Brain microvascular endothelial cell (primary cell): ENCODE measurements around the gene GJA10.

Experiments used
- DNase-seq: peaks from one replicate; pipeline ENCODE4 v3.0.0-alpha.2; 2020
- H3K27ac ChIP-seq: fragments of 250-450 bp; sonication (Bioruptor Pico); 2 replicates; pipeline ENCODE4 v1.5.1; 2020; ENCODE audit warnings: mild to moderate bottlenecking, moderate library complexity
- H3K27me3 ChIP-seq: fragments of 250-450 bp; sonication (Bioruptor Pico); replicated peaks from 2 replicates; pipeline ENCODE4 v1.5.1; 2020; ENCODE audit warnings: mild to moderate bottlenecking
- H3K36me3 ChIP-seq: fragments of 250-450 bp; sonication (Bioruptor Pico); replicated peaks from 2 replicates; pipeline ENCODE4 v1.5.1; 2020; ENCODE audit warnings: mild to moderate bottlenecking
- H3K4me3 ChIP-seq: 2 replicates; pipeline ENCODE4 v1.5.1; 2011; ENCODE audit warnings: low read depth, mild to moderate bottlenecking, control low read depth, low read length, moderate library complexity
- in situ Hi-C: cut with HindIII; loops from 2 replicates; pipeline ENCODE4 v1.10.0; 2017; ENCODE audit warnings: low sequenced_read_pairs, low pct_ligation_motif_present
- TF ChIP-seq, protein P1 (sequence below): IDR thresholded peaks from 2 replicates; pipeline ENCODE4 v1.5.1; 2011; ENCODE audit warnings: low read depth, mild to moderate bottlenecking, moderate library complexity, low read length, control low read depth, inconsistent platforms; ENCODE audit errors: missing control alignments

Gene GJA10

GRCh38 chr6:89940225-89941027 is 46.2 kb downstream of the GJA10 start:
- H3K27me3 ChIP-seq, result no peaks in the 10 kb centered on the region
- H3K4me3 ChIP-seq, result no peak overlapping the region
- DNase-seq, result peak; percentile 79
- no peak overlapping the region for H3K27ac ChIP-seq
- no peaks in the 10 kb centered on the region for H3K36me3 ChIP-seq
- TF ChIP-seq, protein P1, sequence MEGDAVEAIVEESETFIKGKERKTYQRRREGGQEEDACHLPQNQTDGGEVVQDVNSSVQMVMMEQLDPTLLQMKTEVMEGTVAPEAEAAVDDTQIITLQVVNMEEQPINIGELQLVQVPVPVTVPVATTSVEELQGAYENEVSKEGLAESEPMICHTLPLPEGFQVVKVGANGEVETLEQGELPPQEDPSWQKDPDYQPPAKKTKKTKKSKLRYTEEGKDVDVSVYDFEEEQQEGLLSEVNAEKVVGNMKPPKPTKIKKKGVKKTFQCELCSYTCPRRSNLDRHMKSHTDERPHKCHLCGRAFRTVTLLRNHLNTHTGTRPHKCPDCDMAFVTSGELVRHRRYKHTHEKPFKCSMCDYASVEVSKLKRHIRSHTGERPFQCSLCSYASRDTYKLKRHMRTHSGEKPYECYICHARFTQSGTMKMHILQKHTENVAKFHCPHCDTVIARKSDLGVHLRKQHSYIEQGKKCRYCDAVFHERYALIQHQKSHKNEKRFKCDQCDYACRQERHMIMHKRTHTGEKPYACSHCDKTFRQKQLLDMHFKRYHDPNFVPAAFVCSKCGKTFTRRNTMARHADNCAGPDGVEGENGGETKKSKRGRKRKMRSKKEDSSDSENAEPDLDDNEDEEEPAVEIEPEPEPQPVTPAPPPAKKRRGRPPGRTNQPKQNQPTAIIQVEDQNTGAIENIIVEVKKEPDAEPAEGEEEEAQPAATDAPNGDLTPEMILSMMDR, result peak; percentile 84
- in situ Hi-C loops, result no loop called here

- no peaks in the 10 kb centered on the region for H3K27me3 ChIP-seq
- no peaks in the 10 kb centered on the region for H3K36me3 ChIP-seq
- DNase-seq, result no peak
- TF ChIP-seq, protein P1, result no peak
- H3K27ac ChIP-seq, result no peak overlapping the region
- in situ Hi-C loops, result no loop called here
- no peak overlapping the region for H3K4me3 ChIP-seq
Measured at GRCh38 chr6:89941031-89941762, 46.9 kb downstream of the GJA10 start.

- in situ Hi-C loops, result no loop called here
- TF ChIP-seq, protein P1, result no peak
- Histone ChIP-seq H3K27ac (no peak overlapping the region), H3K27me3 (no peaks in the 10 kb centered on the region), H3K36me3 (no peaks in the 10 kb centered on the region), H3K4me3 (no peak overlapping the region)
- DNase-seq, result no peak
Measured at GRCh38 chr6:89941763-89942497, 47.7 kb downstream of the GJA10 start.

DNA sequence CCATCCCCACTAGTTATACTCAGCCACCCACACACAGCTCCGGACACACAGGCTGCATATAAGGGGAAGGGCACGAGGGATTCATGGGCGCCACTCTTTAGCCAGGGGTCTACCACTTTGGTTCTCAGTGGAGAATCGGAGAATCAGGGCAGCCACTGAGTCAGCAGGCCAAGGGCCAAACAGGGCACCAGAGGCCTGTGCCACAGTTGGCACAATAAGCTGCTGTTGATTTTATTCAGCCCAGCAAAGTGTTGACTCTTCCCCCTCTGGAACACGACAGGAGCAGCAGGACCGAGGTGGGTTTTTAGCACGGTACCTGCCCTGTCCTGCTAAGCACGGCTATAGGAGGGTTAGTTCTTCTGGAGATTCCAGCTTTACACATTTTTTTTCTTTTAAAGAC is 48.3 kb downstream of the GJA10 start:
- TF ChIP-seq, protein P1, result no peak
- Histone ChIP-seq H3K4me3 (no peak overlapping the region), H3K27ac (no peak overlapping the region), H3K27me3 (no peaks in the 10 kb centered on the region), H3K36me3 (no peaks in the 10 kb centered on the region)
- in situ Hi-C loops, result no loop called here
- no peak for DNase-seq

GRCh38 chr6:89944181-89944755 is 50.0 kb downstream of the GJA10 start:
- in situ Hi-C loops, result no loop called here
- Histone ChIP-seq H3K27me3 (no peaks in the 10 kb centered on the region), H3K36me3 (no peaks in the 10 kb centered on the region), H3K27ac (no peak overlapping the region), H3K4me3 (no peak overlapping the region)
- DNase-seq, result no peak
- TF ChIP-seq, protein P1, result no peak
